K562 (cell line): ENCODE results near the gene CPNE6. TPM values are rescaled to one million over a fixed set of nuclear protein-coding genes. Genes with fewer than 3 reads are reported as not detected.

Source experiments
- ATAC-seq: fragments of 200-7000 bp; cut with Tn5 transposase; 3 replicates; pipeline ENCODE4 v1.9.1; 2020; ENCODE audit warnings: moderate library complexity
- BruUV-seq: library from RNA; stranded (reverse); fragments of 400-500 nt; replicated peaks from 2 replicates; lab custom pipeline; 2021; lab: Mats Ljungman, UMichigan
- CTCF ChIA-PET: fragments of 300-600 bp; formaldehyde crosslinking; extraction: SDS; loops from one replicate; lab custom pipeline; 2021; ENCODE audit warnings: low intra/inter-chr PET ratio; lab: Yijun Ruan, JAX
- POLR2A ChIA-PET: fragments of 300-600, 350-650 bp; sonication (Branson Sonifier 250); formaldehyde crosslinking; extraction: SDS; loops from one replicate; lab custom pipeline; 2021; ENCODE audit warnings: antibody characterized with exemption, inconsistent platforms; lab: Yijun Ruan, JAX
- DNase-seq, 4 experiments: peaks; one replicate each; pipeline versions ENCODE4 v3.0.0 to v3.0.0-alpha.2; 2011 to 2018; ENCODE audit warnings: low spot score in 3 of 4, mixed read lengths in 3 of 4; ENCODE audit errors: extremely low read depth in 1 of 4
- FAIRE-seq: peaks from 2 replicates; lab custom pipeline; 2011; peaks lifted over from hg19 to GRCh38; lab: Jason Lieb, UNC
- H2AFZ ChIP-seq: 2 replicates; pipeline ENCODE4 v1.6.0; 2011; ENCODE audit warnings: low read depth, low read length, control low read depth, inconsistent platforms
- H3K27ac ChIP-seq: fragments of 200-600 bp; 3 replicates; pipeline ENCODE4 v1.8.0; 2011; ENCODE audit warnings: low read depth, mild to moderate bottlenecking, control low read depth, inconsistent platforms, low read length, moderate library complexity, mixed read lengths; ENCODE audit errors: extremely low read depth
- H3K27me3 ChIP-seq, 2 experiments: fragments of 300-600 bp in 1 of 2; 2 replicates in 1 of 2; 3 replicates in 1 of 2; pipeline versions ENCODE4 v1.6.0 to v1.8.0; 2011; ENCODE audit warnings: inconsistent platforms in 2 of 2, low read length in 2 of 2, mild to moderate bottlenecking in 1 of 2, mixed read lengths in 1 of 2, moderate library complexity in 1 of 2; ENCODE audit not compliant: control insufficient read depth in 2 of 2, insufficient read depth in 2 of 2
- H3K36me3 ChIP-seq: fragments of 300-600 bp; 3 replicates; pipeline ENCODE4 v1.8.0; 2011; ENCODE audit warnings: mild to moderate bottlenecking, low read length, inconsistent platforms; ENCODE audit not compliant: control insufficient read depth, insufficient read depth
- H3K4me1 ChIP-seq, 2 experiments: fragments of 200-600 bp in 1 of 2; replicated peaks in 1 of 2; 2 replicates in 1 of 2; 3 replicates in 1 of 2; pipeline versions ENCODE4 v1.5.1 to v1.8.0; 2011; ENCODE audit warnings: inconsistent platforms in 2 of 2, low read length in 2 of 2, mild to moderate bottlenecking in 1 of 2, mixed read lengths in 1 of 2, moderate library complexity in 1 of 2; ENCODE audit not compliant: control insufficient read depth in 2 of 2, insufficient read depth in 2 of 2
- H3K4me2 ChIP-seq: 2 replicates; pipeline ENCODE4 v1.6.1; 2011; ENCODE audit warnings: low read length, control low read depth, inconsistent platforms, mixed read lengths; ENCODE audit not compliant: insufficient read depth
- H3K4me3 ChIP-seq: fragments of 200-600 bp; sonication (generic), shearing (Covaris generic); 2 replicates; pipeline ENCODE4 v1.5.1; 2016; ENCODE audit warnings: control low read depth, inconsistent platforms
- H3K79me2 ChIP-seq: fragments of 200-600 bp; 3 replicates; pipeline ENCODE4 v1.8.0; 2011; ENCODE audit warnings: low read length, inconsistent platforms; ENCODE audit not compliant: control insufficient read depth, insufficient read depth
- H3K9ac ChIP-seq, 2 experiments: 2 replicates each; pipeline versions ENCODE4 v1.6.0 to v1.6.1; 2011; ENCODE audit warnings: low read depth in 2 of 2, low read length in 2 of 2, control low read depth in 1 of 2, inconsistent platforms in 1 of 2, mild to moderate bottlenecking in 1 of 2, mixed read lengths in 1 of 2; ENCODE audit not compliant: insufficient read depth in 1 of 2
- H3K9me1 ChIP-seq: one replicate; pipeline ENCODE4 v1.6.0; 2011; ENCODE audit warnings: inconsistent platforms, mild to moderate bottlenecking, low read length, moderate library complexity; ENCODE audit not compliant: control insufficient read depth, insufficient read depth
- H3K9me3 ChIP-seq: replicated peaks from 2 replicates; pipeline ENCODE4 v1.5.1; 2011; ENCODE audit warnings: low read depth, low read length, inconsistent platforms; ENCODE audit not compliant: control insufficient read depth, insufficient read depth
- H4K20me1 ChIP-seq: replicated peaks from 2 replicates; pipeline ENCODE4 v1.6.1; 2011; ENCODE audit warnings: low read length, inconsistent platforms, mixed read lengths; ENCODE audit not compliant: control insufficient read depth, insufficient read depth
- BDP1 ChIP-seq: IDR thresholded peaks from 3 replicates; pipeline ENCODE4 v1.6.1; 2011; ENCODE audit not compliant: insufficient read length, insufficient read depth
- FUS ChIP-seq: fragments of 200-400 bp; formaldehyde crosslinking; optimal IDR thresholded peaks from 2 replicates; pipeline ENCODE3; 2017; ENCODE audit warnings: low read depth, low read length
- HES1 ChIP-seq: fragments of 450-650 bp; IDR thresholded peaks from 2 replicates; pipeline ENCODE4 v1.6.1; 2016; ENCODE audit warnings: low read depth, mild to moderate bottlenecking, moderate library complexity
- HOMEZ ChIP-seq: fragments of 250-450 bp; sonication (Bioruptor Pico); IDR thresholded peaks from 2 replicates; pipeline ENCODE4 v1.4.0; 2020; ENCODE audit warnings: mild to moderate bottlenecking, moderate library complexity
- MYBL2 ChIP-seq, 2 experiments: fragments of 450-650 bp in 1 of 2; sonication (generic) in 1 of 2; formaldehyde crosslinking in 1 of 2; IDR thresholded peaks; 2 replicates each; pipeline versions ENCODE4 v1.6.1 to v1.8.1; 2017 to 2022; ENCODE audit warnings: borderline replicate concordance in 1 of 2, inconsistent platforms in 1 of 2, low read depth in 1 of 2, mild to moderate bottlenecking in 1 of 2, missing genetic modification reagents in 1 of 2, moderate library complexity in 1 of 2
- NRF1 ChIP-seq, 2 experiments: fragments of 450-650 bp; IDR thresholded peaks in 1 of 2; conservative IDR thresholded peaks in 1 of 2; 2 replicates each; pipeline ENCODE4 v1.6.1; 2014; ENCODE audit warnings: mild to moderate bottlenecking in 2 of 2
- PHF21A ChIP-seq: fragments of 450-650 bp; IDR thresholded peaks from 2 replicates; pipeline ENCODE4 v1.6.1; 2017; ENCODE audit warnings: low read depth, borderline replicate concordance
- RBM17 ChIP-seq: fragments of 200-400 bp; formaldehyde crosslinking; IDR thresholded peaks from 2 replicates; pipeline ENCODE4 v1.6.1; 2017; ENCODE audit warnings: low read depth, mild to moderate bottlenecking, low read length, borderline replicate concordance
- SLC30A9 ChIP-seq: fragments of 250-450 bp; sonication (Bioruptor Pico); IDR thresholded peaks from 2 replicates; pipeline ENCODE4 v1.8.0; 2022; ENCODE audit warnings: mild to moderate bottlenecking, moderate library complexity
- SMAD1 ChIP-seq: fragments of 150-350 bp; IDR thresholded peaks from 2 replicates; pipeline ENCODE4 v1.6.1; 2014; ENCODE audit warnings: low read length, low read depth; ENCODE audit not compliant: partially characterized antibody
- TCF7 ChIP-seq: sonication (generic); IDR thresholded peaks from 2 replicates; pipeline ENCODE4 v1.6.1; 2016; ENCODE audit warnings: antibody characterized with exemption, borderline replicate concordance
- XRCC3 ChIP-seq: fragments of 450-650 bp; IDR thresholded peaks from 2 replicates; pipeline ENCODE4 v1.6.1; 2017; ENCODE audit warnings: mild to moderate bottlenecking, moderate library complexity
- ZFP91 ChIP-seq: sonication (generic); formaldehyde crosslinking; IDR thresholded peaks from 2 replicates; pipeline ENCODE4 v1.8.0; 2022; ENCODE audit warnings: mild to moderate bottlenecking, missing genetic modification reagents
- ZNF347 ChIP-seq: fragments of 450-650 bp; formaldehyde crosslinking; IDR thresholded peaks from 2 replicates; pipeline ENCODE4 v1.4.0; 2020; ENCODE audit warnings: low read depth, mild to moderate bottlenecking, moderate library complexity
- in situ Hi-C: fragments of 300-500 bp; cut with MboI; formaldehyde crosslinking; loops from 4 replicates; pipeline ENCODE4 v1.15.0; 2018; ENCODE audit warnings: inconsistent platforms, mixed read lengths
- intact Hi-C: fragments of 100-400 bp; cut with micrococcal nuclease; formaldehyde crosslinking; loops from 2 replicates; pipeline ENCODE4 v1.14.2; 2022
- polyA plus RNA-seq, 8 experiments: library from polyadenylated mRNA; depleted of rRNA in 4 of 8; stranded (reverse) in 5 of 8; unstranded in 3 of 8; fragments of >200 nt; fragmentation: Nextera tagmentation in 2 of 8; fragmentation: Illumina TruSeq in 1 of 8; extraction: Ambion mirVana in 2 of 8; extraction: Trizol in 1 of 8; gene quantifications; 2 replicates each; pipeline versions ENCODE4 v1.2.1 to v1.2.3, GENCODE V29; 2011 to 2014; ENCODE audit warnings: inconsistent platforms in 1 of 8, missing spikeins in 1 of 8
- total RNA-seq, 7 experiments: library from RNA; depleted of rRNA in 6 of 7; stranded (reverse); fragments of >200 nt in 6 of 7; fragmentation: Illumina TruSeq in 2 of 7; extraction: Trizol in 2 of 7; gene quantifications; 2 replicates each; pipeline versions ENCODE4 v1.2.1 to v1.2.3, GENCODE V29; 2011 to 2021; ENCODE audit warnings: low replicate concordance in 1 of 7

The CPNE6 gene
- total and polyA plus RNA-seq, 9 of the 15 experiments (the other 6 are each of a cell fraction or from before 2014, with no cell fraction given), result not detected

GRCh38 chr14:24126939-24127338 is 55.6 kb downstream of the CPNE6 start:
- ATAC-seq (no peak), DNase-seq (no peak)
- no peaks in the 10 kb centered on the region for H3K9me3 ChIP-seq
- H3K4me3 ChIP-seq, result no peak overlapping the region
- H3K9me1 ChIP-seq, result no peaks in the 10 kb centered on the region
- intact Hi-C loops, result no loop called here
- CTCF ChIA-PET, result no interaction called here
- no peaks in the 10 kb centered on the region for H3K27me3 ChIP-seq
- H3K36me3 ChIP-seq, result peaks cover 12% of the 10 kb centered on the region; the same call in 2 of the 3 replicates
- no peak for TF ChIP-seq HES1
- no peak for TF ChIP-seq SMAD1
- no peak for TF ChIP-seq RBM17
- no peak for TF ChIP-seq XRCC3
- no peak for TF ChIP-seq TCF7
- TF ChIP-seq HOMEZ (CRISPR knock-in tag), result no peak
- no peak for TF ChIP-seq ZNF347 (CRISPR knock-in tag)
- TF ChIP-seq NRF1 (conservative IDR thresholded peaks at IDR 0.05 in 1 of 2, IDR thresholded peaks at IDR 0.05 in 1 of 2), result no peak
- TF ChIP-seq BDP1, result no peak
- no peak for TF ChIP-seq ZFP91 (CRISPR knock-in tag)
- TF ChIP-seq MYBL2 (IDR thresholded peaks at IDR 0.05; ENCODE audit: low read depth), result no peak
- TF ChIP-seq MYBL2 (CRISPR knock-in tag; IDR thresholded peaks at IDR 0.05; ENCODE audit: borderline replicate concordance), result no peak
- no peak for TF ChIP-seq SLC30A9 (CRISPR knock-in tag)
- TF ChIP-seq PHF21A, result no peak
- TF ChIP-seq FUS, result no peak
- TF ChIP-seq, all 486 proteins: peak for 0
- no TSS peak for BruUV-seq
- no peak overlapping the region for H2AFZ ChIP-seq
- H3K4me2 ChIP-seq, result no peak overlapping the region
- H4K20me1 ChIP-seq, result no peaks in the 10 kb centered on the region
- H3K4me1 ChIP-seq, result peaks cover 6 to 17% of the 10 kb centered on the region in 2 experiments; a peak in 4 of 5 replicates
- H3K9ac ChIP-seq, result no peak overlapping the region
- H3K79me2 ChIP-seq, result no peaks in the 10 kb centered on the region
- in situ Hi-C loops, result no loop called here
- no peak for FAIRE-seq
- POLR2A ChIA-PET, result interaction anchor here (0.6 to 4.2 kb wide), 2 partner anchors 11 to 14 kb away, joined by 3 to 38 read pairs; partner anchors contain the start of genes DCAF11, EMC9 and NRL
- H3K27ac ChIP-seq, result no peak overlapping the region
